Measurements from ENCODE around the gene KLK12. TPM values are rescaled to one million over a fixed set of nuclear protein-coding genes. Genes with fewer than 3 reads are reported as not detected.

Gene KLK12
- total and polyA plus RNA-seq, 2 donors (not counting 3 experiments of a cell fraction or from before 2014, with no cell fraction given), result not detected

DNA sequence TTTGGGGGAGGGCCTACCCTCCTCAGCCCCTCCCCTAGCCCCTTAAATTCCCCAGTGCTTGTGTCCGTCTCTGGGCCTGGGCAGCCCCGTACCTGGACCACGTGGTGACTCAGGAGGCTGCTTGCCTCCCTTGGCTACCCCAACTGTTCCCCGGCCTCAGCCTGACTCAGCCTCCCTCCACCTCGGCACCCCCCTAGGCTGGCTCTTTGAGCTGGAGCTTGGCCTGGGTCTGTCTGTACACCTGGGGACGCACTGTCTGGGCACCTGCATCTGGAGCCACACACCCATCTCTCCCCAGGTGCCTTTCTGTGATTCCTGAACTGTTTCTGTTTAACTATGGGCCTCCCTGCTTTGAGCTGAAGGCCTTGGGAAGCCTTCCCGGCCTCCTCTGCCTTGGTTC is 49.7 kb upstream of the KLK12 start:
- POLR2A ChIA-PET, result no interaction called here
- intact Hi-C loops (cut with micrococcal nuclease), result no loop called here

More for the DNA sequence above, 49.7 kb upstream of the KLK12 start:
- Histone ChIP-seq H3K4me3 (replicated peaks in 1 of 3; ENCODE audit: insufficient read depth in 1 of 3, low read depth in 1 of 3, low read length in 3 of 3) (no peak overlapping the region), H3K4me2 (ENCODE audit: insufficient read depth, low read length) (no peak overlapping the region), H3K36me3 (ENCODE audit: control insufficient read depth in 2 of 2, extremely low read depth in 1 of 2, insufficient read depth in 2 of 2, low read length in 2 of 2) (no peaks in the 10 kb centered on the region), H3K9me1 (replicated peaks; ENCODE audit: control insufficient read depth, extremely low read depth, insufficient read depth, low read length) (no peaks in the 10 kb centered on the region), H4K20me1 (replicated peaks; ENCODE audit: control insufficient read depth, extremely low read depth, insufficient read depth, low read length) (no peaks in the 10 kb centered on the region), H3K4me1 (ENCODE audit: control insufficient read depth, extremely low read depth, insufficient read depth, low read length) (no peaks in the 10 kb centered on the region), H3K9me3 (replicated peaks; ENCODE audit: control insufficient read depth, insufficient read depth, low read length) (no peaks in the 10 kb centered on the region), H2AFZ (ENCODE audit: low read depth, low read length) (no peak overlapping the region), H3K9ac (replicated peaks; ENCODE audit: extremely low read depth, insufficient read depth, low read length) (no peak overlapping the region), H3K79me2 (ENCODE audit: control insufficient read depth, insufficient read depth, low read length) (no peaks in the 10 kb centered on the region), H3K27me3 (ENCODE audit: control insufficient read depth in 2 of 2, insufficient read depth in 2 of 2, low read length in 2 of 2) (no peaks in the 10 kb centered on the region), H3K27ac (ENCODE audit: insufficient read depth, low read depth, low read length) (no peak overlapping the region)
- CTCF ChIA-PET, result interaction anchor here (1.5 kb wide), 1 partner anchor 64 kb away, joined by 3 read pairs; no protein-coding TSS in a partner anchor
- no TSS peak for BruUV-seq (replicated peaks)
- TF ChIP-seq, protein P1, sequence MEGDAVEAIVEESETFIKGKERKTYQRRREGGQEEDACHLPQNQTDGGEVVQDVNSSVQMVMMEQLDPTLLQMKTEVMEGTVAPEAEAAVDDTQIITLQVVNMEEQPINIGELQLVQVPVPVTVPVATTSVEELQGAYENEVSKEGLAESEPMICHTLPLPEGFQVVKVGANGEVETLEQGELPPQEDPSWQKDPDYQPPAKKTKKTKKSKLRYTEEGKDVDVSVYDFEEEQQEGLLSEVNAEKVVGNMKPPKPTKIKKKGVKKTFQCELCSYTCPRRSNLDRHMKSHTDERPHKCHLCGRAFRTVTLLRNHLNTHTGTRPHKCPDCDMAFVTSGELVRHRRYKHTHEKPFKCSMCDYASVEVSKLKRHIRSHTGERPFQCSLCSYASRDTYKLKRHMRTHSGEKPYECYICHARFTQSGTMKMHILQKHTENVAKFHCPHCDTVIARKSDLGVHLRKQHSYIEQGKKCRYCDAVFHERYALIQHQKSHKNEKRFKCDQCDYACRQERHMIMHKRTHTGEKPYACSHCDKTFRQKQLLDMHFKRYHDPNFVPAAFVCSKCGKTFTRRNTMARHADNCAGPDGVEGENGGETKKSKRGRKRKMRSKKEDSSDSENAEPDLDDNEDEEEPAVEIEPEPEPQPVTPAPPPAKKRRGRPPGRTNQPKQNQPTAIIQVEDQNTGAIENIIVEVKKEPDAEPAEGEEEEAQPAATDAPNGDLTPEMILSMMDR (IDR thresholded peaks at IDR 0.05; ENCODE audit: extremely low read depth in 1 of 2, insufficient read depth in 1 of 2, low read depth in 1 of 2, low read length in 2 of 2), result no peak
- TF ChIP-seq JUN (IDR thresholded peaks at IDR 0.05; ENCODE audit: borderline replicate concordance, insufficient read depth, insufficient read length, low read depth) (no peak), POLR2A (IDR thresholded peaks at IDR 0.05; ENCODE audit: low read depth, low read length) (no peak), MYC (IDR thresholded peaks at IDR 0.05; ENCODE audit: low read depth, low read length) (no peak), EZH2 (IDR thresholded peaks at IDR 0.05; ENCODE audit: borderline replicate concordance, low read depth, low read length, severe bottlenecking) (no peak), GATA2 (IDR thresholded peaks at IDR 0.05; ENCODE audit: insufficient read depth, insufficient read length, low read depth, low read length) (no peak), FOS (IDR thresholded peaks at IDR 0.05; ENCODE audit: borderline replicate concordance, insufficient read depth, low read length) (no peak), POLR2AphosphoS5 (IDR thresholded peaks at IDR 0.05; ENCODE audit: insufficient read depth, low read depth, low read length) (no peak)
- TF ChIP-seq, protein P2, sequence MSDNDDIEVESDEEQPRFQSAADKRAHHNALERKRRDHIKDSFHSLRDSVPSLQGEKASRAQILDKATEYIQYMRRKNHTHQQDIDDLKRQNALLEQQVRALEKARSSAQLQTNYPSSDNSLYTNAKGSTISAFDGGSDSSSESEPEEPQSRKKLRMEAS (IDR thresholded peaks at IDR 0.05; ENCODE audit: insufficient read depth, insufficient read length), result no peak
- no peak for DNase-seq (ENCODE audit: low read depth, low spot score)
- FAIRE-seq, result no peak
- dilution Hi-C loops (cut with MboI; ENCODE audit: extremely low pct_ligation_motif_present, low sequenced_read_pairs), result no loop called here

Data from endothelial cell of umbilical vein (primary cell).